ENCODE results near the gene ERO1B.

DNA sequence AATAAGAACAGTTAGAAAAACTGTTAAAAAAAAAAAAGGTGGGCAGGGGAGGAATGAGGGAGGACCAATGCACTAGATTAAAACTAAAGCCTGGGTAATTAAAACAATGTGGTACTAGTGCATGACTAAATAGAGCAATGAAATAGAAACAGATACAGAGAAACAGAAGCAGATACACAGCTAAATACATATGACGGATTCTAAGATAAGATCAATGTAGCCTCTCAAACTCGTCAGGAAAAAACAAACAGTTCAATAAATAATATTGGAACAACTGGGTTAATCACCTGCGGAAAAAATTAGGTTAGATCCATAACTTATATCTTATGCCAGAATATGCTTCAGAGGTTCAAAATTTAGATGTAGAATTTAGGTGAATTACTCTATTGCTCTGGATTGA, 68.2 kb downstream of the ERO1B start:
- no peak for TF ChIP-seq POLR2AphosphoS5 (IDR thresholded peaks at IDR 0.05; ENCODE audit: low read depth, low read length)
- no peak for TF ChIP-seq REST (IDR thresholded peaks at IDR 0.05; ENCODE audit: insufficient read depth in 1 of 2, low read depth in 2 of 2, low read length in 2 of 2)

All from PFSK-1 (cell line).